Activated CD4-positive, alpha-beta T cell treated with anti-CD3 and anti-CD28 coated beads, Interleukin-2, amount 10 ng/mL, durations not matched to agents 7 days and 5 days (primary cell): ENCODE data around the gene PET117. TPM values are rescaled to one million over a fixed set of nuclear protein-coding genes. Genes with fewer than 3 reads are reported as not detected.
"Not testable (repeated sequence)": the region's sequence is repeated elsewhere in the genome, so short reads cannot be mapped to it uniquely, and the experiment has no call there.

Source experiments
- CTCF ChIA-PET: fragments of 350-600 bp; sonication (Branson Sonifier 250); formaldehyde crosslinking; loops from one replicate; lab custom pipeline; 2021; ENCODE audit warnings: antibody characterized with exemption; lab: Charles Lee
- POLR2A ChIA-PET: fragments of 350-600 bp; sonication (Branson Sonifier 250); formaldehyde crosslinking; loops from one replicate; lab custom pipeline; 2021; ENCODE audit warnings: antibody characterized with exemption; lab: Charles Lee
- DNase-seq: peaks from one replicate; pipeline ENCODE4 v3.0.0-alpha.2; 2020
- H3K27ac Mint-ChIP-seq: one replicate; pipeline ENCODE4 v1.8.0; 2021; ENCODE audit warnings: mild to moderate bottlenecking, moderate library complexity, mixed read lengths
- H3K27me3 Mint-ChIP-seq: one replicate; pipeline ENCODE4 v1.8.0; 2021; ENCODE audit warnings: mixed read lengths
- H3K36me3 Mint-ChIP-seq: one replicate; pipeline ENCODE4 v1.8.0; 2021; ENCODE audit warnings: low read depth, mixed read lengths
- H3K4me1 Mint-ChIP-seq: one replicate; pipeline ENCODE4 v1.8.0; 2021; ENCODE audit warnings: mixed read lengths
- H3K4me3 Mint-ChIP-seq: one replicate; pipeline ENCODE4 v1.8.0; 2021; ENCODE audit warnings: mild to moderate bottlenecking, moderate library complexity, mixed read lengths
- H3K9me3 Mint-ChIP-seq: one replicate; pipeline ENCODE4 v1.8.0; 2021; ENCODE audit warnings: mixed read lengths
- total RNA-seq, 2 experiments: library from RNA; stranded (reverse); gene quantifications; one replicate each; pipeline ENCODE4 v1.2.3, GENCODE V29; 2021

Gene PET117
- total RNA-seq, 2 experiments from 2014 or later: 13.9 to 14.0 TPM

DNA sequence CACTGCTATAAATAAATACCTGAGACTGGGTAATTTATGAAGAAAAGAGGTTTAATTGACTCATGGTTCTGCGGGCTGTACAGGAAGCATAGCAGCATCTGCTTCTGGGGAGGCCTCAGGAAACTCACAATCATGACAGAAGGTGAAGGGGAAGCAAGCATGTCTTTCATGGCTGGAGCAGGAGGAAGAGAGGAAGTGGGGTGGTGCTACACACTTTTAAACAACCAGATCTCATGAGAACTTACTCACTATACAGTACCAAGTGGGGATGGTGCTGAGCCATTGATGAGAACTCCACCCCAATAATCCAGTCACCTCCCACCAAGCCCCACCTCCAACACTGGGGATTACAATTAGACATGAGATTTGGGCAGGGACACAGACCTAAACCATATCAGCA, 9.1 kb upstream of the PET117 start:
- H3K36me3 Mint-ChIP-seq, POLR2A ChIA-PET, CTCF ChIA-PET, H3K4me3 Mint-ChIP-seq, H3K4me1 Mint-ChIP-seq, H3K27ac Mint-ChIP-seq: not testable (repeated sequence)
- DNase-seq: peak; percentile 17
- Mint-ChIP-seq H3K27me3 (peaks cover 24% of the 10 kb centered on the region), H3K9me3 (peaks cover 15% of the 10 kb centered on the region)

DNA sequence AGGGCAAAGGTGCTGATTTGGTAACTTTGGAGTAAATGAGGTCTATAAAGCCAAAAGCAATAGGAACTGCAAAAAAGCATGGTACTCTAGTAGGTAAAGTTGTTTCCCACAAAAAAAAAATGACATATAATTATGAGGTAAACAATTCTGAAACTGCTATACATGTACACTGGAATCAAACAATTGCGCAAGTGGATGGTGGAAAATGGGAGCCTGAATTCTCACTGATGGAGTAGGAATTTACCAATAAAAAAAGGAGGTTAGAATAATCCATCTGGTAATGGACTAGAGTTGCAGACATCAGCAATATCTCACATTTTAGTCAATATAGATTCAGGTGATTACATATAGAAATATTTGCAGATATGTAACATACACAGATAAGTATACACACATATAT, 5.0 kb upstream of the PET117 start:
- H3K4me1 Mint-ChIP-seq: peaks cover 18% of the 10 kb centered on the region
- peaks cover 15% of the 10 kb centered on the region for H3K9me3 Mint-ChIP-seq
- H3K36me3 Mint-ChIP-seq: peaks cover 9% of the 10 kb centered on the region
- ChIA-PET CTCF (no interaction called here), POLR2A (no interaction called here)
- H3K27ac Mint-ChIP-seq: no peak overlapping the region
- no peak overlapping the region for H3K4me3 Mint-ChIP-seq
- DNase-seq: no peak
- peaks cover 9% of the 10 kb centered on the region for H3K27me3 Mint-ChIP-seq

GRCh38 chr20:18133962-18134361, 3.7 kb upstream of the PET117 start:
- H3K4me1 Mint-ChIP-seq: peaks cover 13% of the 10 kb centered on the region
- no peak overlapping the region for H3K4me3 Mint-ChIP-seq
- no peak overlapping the region for H3K27ac Mint-ChIP-seq
- H3K27me3 Mint-ChIP-seq: peaks cover 9% of the 10 kb centered on the region
- CTCF ChIA-PET: no interaction called here
- POLR2A ChIA-PET: no interaction called here
- peaks cover 8% of the 10 kb centered on the region for H3K9me3 Mint-ChIP-seq
- DNase-seq: no peak
- peaks cover 7% of the 10 kb centered on the region for H3K36me3 Mint-ChIP-seq

- Mint-ChIP-seq H3K27ac (peak overlapping the region; percentile 88), H3K36me3 (peaks cover 14% of the 10 kb centered on the region), H3K4me3 (peak overlapping the region; percentile 84), H3K9me3 (no peaks in the 10 kb centered on the region), H3K27me3 (peaks cover 4% of the 10 kb centered on the region), H3K4me1 (peaks cover 33% of the 10 kb centered on the region)
- ChIA-PET CTCF (interaction anchor here (0.7 to 1.1 kb wide), 3 partner anchors 14 to 1412 kb away, joined by 3 read pairs; no protein-coding TSS in a partner anchor), POLR2A (no interaction called here)
- no peak for DNase-seq
These were observed 561 bp downstream of the PET117 start for GRCh38 chr20:18138266-18138582.

DNA sequence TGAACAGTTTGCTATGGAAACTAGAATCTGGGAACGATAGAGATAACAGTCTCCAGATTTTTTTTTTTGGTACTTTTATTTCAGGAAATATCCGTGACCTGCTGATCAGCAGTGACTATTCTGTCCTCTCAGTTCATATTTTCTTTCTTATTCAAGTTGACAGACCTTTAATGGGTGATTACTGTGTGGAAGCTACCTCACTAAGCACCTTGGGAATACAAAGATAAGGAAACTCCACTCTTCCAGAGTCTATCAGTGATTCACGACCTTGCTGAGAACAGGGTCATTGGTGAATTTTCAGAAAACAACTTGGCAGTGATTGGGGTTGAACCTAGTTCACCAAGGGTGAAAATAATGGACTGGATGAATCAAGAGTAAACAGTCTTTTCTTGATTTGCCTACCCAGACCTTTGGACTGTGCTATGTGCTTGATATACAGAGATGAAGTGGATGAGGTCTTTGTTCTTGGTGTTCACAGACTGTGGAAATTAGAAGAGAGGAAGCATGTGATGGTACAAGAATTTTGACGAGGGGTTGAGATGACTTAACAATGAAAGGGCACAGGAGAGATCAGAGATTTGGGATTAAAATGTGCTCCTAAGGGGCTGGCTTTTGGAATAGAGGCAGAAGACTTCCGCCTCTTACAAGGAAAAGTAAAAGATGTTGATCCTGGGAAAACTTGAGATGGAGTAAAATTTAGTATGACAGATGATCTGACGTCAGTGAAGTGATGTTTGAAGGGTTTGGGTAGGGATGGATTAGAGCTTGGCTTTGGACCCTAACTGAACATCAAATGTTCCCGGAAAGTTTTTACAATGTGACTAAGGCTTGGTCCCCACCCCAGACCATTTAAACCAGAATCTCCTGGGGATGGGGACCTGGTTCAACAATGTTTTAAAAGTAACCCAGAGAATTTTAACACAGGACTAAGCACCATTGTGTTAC, 1.2 kb downstream of the PET117 start:
- ChIA-PET POLR2A (no interaction called here), CTCF (interaction anchor here (0.7 kb wide), 2 partner anchors 1076 to 1412 kb away, joined by 3 read pairs; no protein-coding TSS in a partner anchor)
- Mint-ChIP-seq H3K27ac (peak overlapping the region; percentile 88), H3K4me3 (peak overlapping the region; percentile 84), H3K9me3 (no peaks in the 10 kb centered on the region), H3K4me1 (peaks cover 33% of the 10 kb centered on the region), H3K36me3 (peaks cover 14% of the 10 kb centered on the region), H3K27me3 (peaks cover under 1% of the 10 kb centered on the region)
- no peak for DNase-seq

- DNase-seq: no peak
- ChIA-PET CTCF (no interaction called here), POLR2A (no interaction called here)
- Mint-ChIP-seq H3K36me3 (peaks cover 21% of the 10 kb centered on the region), H3K4me3 (peak overlapping the region; percentile 2), H3K4me1 (peaks cover 38% of the 10 kb centered on the region), H3K27ac (peak overlapping the region; percentile 43), H3K27me3 (no peaks in the 10 kb centered on the region), H3K9me3 (no peaks in the 10 kb centered on the region)
These were observed 2.2 kb downstream of the PET117 start for GRCh38 chr20:18139832-18140231.

GRCh38 chr20:18144541-18145099, 7.0 kb downstream of the PET117 start:
- H3K27me3 Mint-ChIP-seq: no peaks in the 10 kb centered on the region
- peaks cover 19% of the 10 kb centered on the region for H3K4me1 Mint-ChIP-seq
- ChIA-PET CTCF (no interaction called here), POLR2A (no interaction called here)
- no peak overlapping the region for H3K27ac Mint-ChIP-seq
- peaks cover 29% of the 10 kb centered on the region for H3K36me3 Mint-ChIP-seq
- H3K9me3 Mint-ChIP-seq: no peaks in the 10 kb centered on the region
- DNase-seq: no peak
- H3K4me3 Mint-ChIP-seq: no peak overlapping the region

DNA sequence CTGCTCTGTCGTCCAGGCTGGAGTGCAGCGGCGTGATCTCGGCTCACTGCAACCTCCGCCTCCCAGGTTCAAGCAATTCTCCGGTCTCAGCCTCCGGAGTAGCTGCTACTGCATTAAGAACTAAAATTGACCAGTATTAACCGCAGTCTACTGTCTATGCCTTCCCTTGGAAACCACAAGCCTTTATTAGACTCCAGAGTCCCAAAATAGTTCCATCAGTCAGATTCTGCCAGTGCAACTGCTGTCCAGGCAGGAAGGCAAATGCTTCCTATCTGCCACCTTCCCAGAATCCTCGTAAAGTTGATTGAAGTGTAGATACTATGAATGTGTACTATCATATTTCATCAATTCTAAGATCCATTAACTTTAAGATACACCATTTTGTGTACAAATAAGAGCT, 16.7 kb downstream of the PET117 start:
- Mint-ChIP-seq H3K27me3 (no peaks in the 10 kb centered on the region), H3K4me1 (no peaks in the 10 kb centered on the region), H3K36me3 (peaks cover 16% of the 10 kb centered on the region), H3K9me3 (no peaks in the 10 kb centered on the region), H3K4me3 (no peak overlapping the region), H3K27ac (no peak overlapping the region)
- POLR2A ChIA-PET: no interaction called here
- DNase-seq: no peak
- CTCF ChIA-PET: no interaction called here

- H3K27me3 Mint-ChIP-seq: no peaks in the 10 kb centered on the region
- no peak overlapping the region for H3K27ac Mint-ChIP-seq
- H3K36me3 Mint-ChIP-seq: peaks cover 14% of the 10 kb centered on the region
- DNase-seq: no peak
- H3K4me3 Mint-ChIP-seq: no peak overlapping the region
- no peaks in the 10 kb centered on the region for H3K4me1 Mint-ChIP-seq
- ChIA-PET CTCF (no interaction called here), POLR2A (no interaction called here)
- no peaks in the 10 kb centered on the region for H3K9me3 Mint-ChIP-seq
These were observed 18.4 kb downstream of the PET117 start for GRCh38 chr20:18156045-18156444.

DNA sequence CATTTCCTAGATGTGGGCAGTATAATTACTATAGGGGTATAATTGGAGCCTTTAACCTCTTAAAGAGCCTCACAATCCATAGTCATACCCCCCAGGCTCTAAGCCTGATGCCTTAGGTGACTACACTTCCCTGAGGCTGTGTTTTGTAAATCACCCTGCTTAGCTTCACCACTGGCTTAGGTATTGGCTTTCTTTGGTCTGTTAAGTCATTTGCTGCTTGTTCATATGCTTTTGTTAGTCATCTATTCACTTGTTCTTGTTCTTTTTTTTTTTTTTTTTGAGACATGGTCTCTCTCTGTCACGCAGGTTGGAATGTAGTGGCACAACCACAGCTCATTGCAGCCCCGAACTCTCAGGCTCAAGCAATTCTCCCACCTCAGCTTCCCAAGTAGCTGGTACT, 26.7 kb downstream of the PET117 start:
- Mint-ChIP-seq H3K27ac (no peak overlapping the region), H3K9me3 (no peaks in the 10 kb centered on the region), H3K4me3 (no peak overlapping the region), H3K4me1 (peaks cover 24% of the 10 kb centered on the region), H3K36me3 (peaks cover 39% of the 10 kb centered on the region), H3K27me3 (no peaks in the 10 kb centered on the region)
- CTCF ChIA-PET: no interaction called here
- DNase-seq: no peak
- POLR2A ChIA-PET: no interaction called here

DNA sequence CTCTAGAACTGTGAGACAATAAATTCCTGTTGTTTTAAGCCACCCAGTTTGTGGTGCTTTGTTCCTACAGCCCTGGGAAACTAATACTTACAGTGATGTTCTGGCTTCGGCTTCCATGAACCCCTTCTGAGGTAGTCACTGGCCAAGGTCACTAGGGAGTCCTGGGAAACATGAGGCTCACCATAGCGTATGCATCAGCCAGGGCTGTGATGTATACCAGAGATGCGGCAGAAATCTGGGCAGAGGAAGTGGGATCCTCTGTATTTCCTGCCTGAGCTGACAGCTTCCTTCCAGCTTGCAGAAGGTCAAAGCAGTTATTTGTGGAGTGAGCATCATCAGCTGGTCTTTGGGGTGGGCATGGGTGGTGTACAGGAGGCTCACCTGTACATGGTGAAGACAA, 27.9 kb downstream of the PET117 start:
- ChIA-PET CTCF (interaction anchor here (0.9 kb wide), 1 partner anchor 13 kb away, joined by 3 read pairs; no protein-coding TSS in a partner anchor), POLR2A (no interaction called here)
- peak overlapping the region; percentile 59 for H3K27ac Mint-ChIP-seq
- DNase-seq: no peak
- H3K4me1 Mint-ChIP-seq: peaks cover 24% of the 10 kb centered on the region
- H3K36me3 Mint-ChIP-seq: peaks cover 44% of the 10 kb centered on the region
- no peak overlapping the region for H3K4me3 Mint-ChIP-seq
- no peaks in the 10 kb centered on the region for H3K27me3 Mint-ChIP-seq
- H3K9me3 Mint-ChIP-seq: no peaks in the 10 kb centered on the region

DNA sequence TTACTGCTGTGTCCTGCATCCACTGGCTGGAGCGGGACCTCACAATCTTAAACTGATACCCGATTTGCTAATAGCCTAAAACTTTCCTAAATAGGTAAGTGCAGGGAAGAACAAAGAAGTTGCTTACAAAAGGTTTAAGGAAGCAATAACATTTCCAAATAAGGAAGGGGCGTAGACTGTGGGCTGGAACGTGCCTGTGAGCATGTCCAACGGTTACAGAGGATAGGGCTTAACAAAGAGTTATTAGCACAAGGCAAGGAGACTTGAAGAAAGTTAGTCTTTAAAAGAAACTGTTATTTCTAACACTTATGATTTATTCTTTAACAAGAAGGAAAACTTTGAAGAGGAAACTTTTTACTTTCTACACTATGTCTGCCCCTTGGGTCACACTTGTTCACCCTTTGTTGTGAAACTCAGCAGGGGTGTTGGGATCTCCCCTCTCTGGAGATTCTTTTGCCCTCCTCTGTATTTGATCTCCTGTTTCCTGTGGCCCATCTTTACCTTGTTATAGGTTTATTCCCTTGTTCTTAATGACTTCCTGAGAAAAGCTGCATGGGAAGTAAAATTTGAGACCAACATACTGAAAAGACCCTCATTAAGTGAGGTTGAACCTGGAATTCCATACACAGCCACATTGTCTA, 28.7 kb downstream of the PET117 start:
- H3K4me3 Mint-ChIP-seq: no peak overlapping the region
- H3K4me1 Mint-ChIP-seq: peaks cover 24% of the 10 kb centered on the region
- H3K27me3 Mint-ChIP-seq: no peaks in the 10 kb centered on the region
- ChIA-PET POLR2A (no interaction called here), CTCF (interaction anchor here (1.8 kb wide), 1 partner anchor 18 kb away, joined by 4 read pairs; no protein-coding TSS in a partner anchor)
- peaks cover 52% of the 10 kb centered on the region for H3K36me3 Mint-ChIP-seq
- DNase-seq: no peak
- no peak overlapping the region for H3K27ac Mint-ChIP-seq
- peaks cover 1% of the 10 kb centered on the region for H3K9me3 Mint-ChIP-seq

DNA sequence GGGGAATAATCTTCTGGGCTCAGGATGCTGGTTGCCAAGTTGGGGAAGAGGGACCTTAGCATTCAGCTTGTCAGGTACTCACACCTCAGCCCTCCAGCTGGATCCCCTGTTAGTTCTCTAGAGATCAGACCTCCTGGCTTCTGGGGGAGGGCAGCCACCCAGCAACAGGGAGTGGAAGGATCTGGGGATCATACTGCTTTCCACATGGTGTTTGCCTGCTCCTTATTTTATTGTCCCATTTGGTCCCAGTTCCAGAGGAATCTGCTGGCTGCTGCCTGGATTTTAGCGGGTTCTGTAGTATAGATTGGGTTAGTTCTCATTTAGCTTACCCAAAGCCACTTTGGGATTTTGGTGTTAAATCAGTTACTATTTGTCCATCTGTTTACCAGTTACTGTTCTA, 29.3 kb downstream of the PET117 start:
- ChIA-PET POLR2A (no interaction called here), CTCF (interaction anchor here (1.8 kb wide), 1 partner anchor 17 kb away, joined by 4 read pairs; no protein-coding TSS in a partner anchor)
- DNase-seq: no peak
- Mint-ChIP-seq H3K27ac (no peak overlapping the region), H3K27me3 (no peaks in the 10 kb centered on the region), H3K36me3 (peaks cover 55% of the 10 kb centered on the region), H3K4me3 (no peak overlapping the region), H3K4me1 (peaks cover 24% of the 10 kb centered on the region), H3K9me3 (peaks cover 1% of the 10 kb centered on the region)
